Mammary microvascular endothelial cell (primary cell): ENCODE results near the gene SPATA33. TPM values are rescaled to one million over a fixed set of nuclear protein-coding genes. Genes with fewer than 3 reads are reported as not detected.

Experiments
- total RNA-seq: library from RNA; depleted of rRNA; stranded (reverse); fragments of >200 nt; gene quantifications from 2 replicates; pipeline ENCODE4 v1.2.3, GENCODE V29; 2015

Gene SPATA33
- total RNA-seq: 2.9 and 4.7 TPM in 2 replicates

GRCh38 chr16:89657442-89658220 lies at the start of gene SPATA33, which contains the start of gene CHMP1A:
TSS of gene SPATA33 (plus strand) at chr16:89657836. CDS start at chr16:89657912, 76 bp downstream.
TSS of gene CHMP1A (minus strand) at chr16:89657708. CDS start at chr16:89657588, 120 bp downstream.

GRCh38 chr16:89613231-89613953 lies 44.2 kb upstream of the SPATA33 start, which contains the start of gene DPEP1:
TSS of gene DPEP1 (plus strand) at chr16:89613642. CDS start at chr16:89630411, 16,769 bp downstream.

GRCh38 chr16:89686520-89687091 lies 29.0 kb downstream of the SPATA33 start, which contains the start of gene CDK10:
TSS of gene CDK10 (plus strand) at chr16:89686689. CDS start at chr16:89686711, 22 bp downstream.

GRCh38 chr16:89701425-89702406 lies 44.1 kb downstream of the SPATA33 start, which contains the start of gene SPATA2L:
TSS of gene SPATA2L (minus strand) at chr16:89701705. CDS start at chr16:89701232, 473 bp downstream.

Other genes with a start within 250 kb of the SPATA33 start
- gene ANKRD11, start 167.3 kb upstream of the SPATA33 start, total RNA-seq: 55.6 and 72.8 TPM in 2 replicates
- gene SPG7, start 149.4 kb upstream of the SPATA33 start, total RNA-seq: 144 and 177 TPM in 2 replicates
- gene RPL13, start 97.2 kb upstream of the SPATA33 start, total RNA-seq: 9,942 and 10,591 TPM in 2 replicates
- gene CPNE7, start 82.1 kb upstream of the SPATA33 start, total RNA-seq: 28.4 and 48.7 TPM in 2 replicates
- gene DPEP1, start 44.2 kb upstream of the SPATA33 start, total RNA-seq: 0.13 TPM in 1 of 2 replicates, not detected in the other
- 99.0 and 119 TPM in 2 replicates for gene CHMP1A, start 128 bp upstream of the SPATA33 start, total RNA-seq
- gene CDK10, start 28.9 kb downstream of the SPATA33 start, total RNA-seq: 38.7 and 45.4 TPM in 2 replicates
- 12.9 and 15.8 TPM in 2 replicates for gene SPATA2L, start 43.9 kb downstream of the SPATA33 start, total RNA-seq
- 5.1 and 5.9 TPM in 2 replicates for gene VPS9D1, start 63.1 kb downstream of the SPATA33 start, total RNA-seq
- gene ZNF276, start 63.7 kb downstream of the SPATA33 start, total RNA-seq: 15.3 and 23.1 TPM in 2 replicates
- gene FANCA, start 158.8 kb downstream of the SPATA33 start, total RNA-seq: 18.7 and 22.3 TPM in 2 replicates
- 1.6 and 2.4 TPM in 2 replicates for gene SPIRE2, start 170.6 kb downstream of the SPATA33 start, total RNA-seq
- gene TCF25, start 215.8 kb downstream of the SPATA33 start, total RNA-seq: 130 and 132 TPM in 2 replicates